ENCODE data around the gene OGFRL1.

Gene OGFRL1

DNA sequence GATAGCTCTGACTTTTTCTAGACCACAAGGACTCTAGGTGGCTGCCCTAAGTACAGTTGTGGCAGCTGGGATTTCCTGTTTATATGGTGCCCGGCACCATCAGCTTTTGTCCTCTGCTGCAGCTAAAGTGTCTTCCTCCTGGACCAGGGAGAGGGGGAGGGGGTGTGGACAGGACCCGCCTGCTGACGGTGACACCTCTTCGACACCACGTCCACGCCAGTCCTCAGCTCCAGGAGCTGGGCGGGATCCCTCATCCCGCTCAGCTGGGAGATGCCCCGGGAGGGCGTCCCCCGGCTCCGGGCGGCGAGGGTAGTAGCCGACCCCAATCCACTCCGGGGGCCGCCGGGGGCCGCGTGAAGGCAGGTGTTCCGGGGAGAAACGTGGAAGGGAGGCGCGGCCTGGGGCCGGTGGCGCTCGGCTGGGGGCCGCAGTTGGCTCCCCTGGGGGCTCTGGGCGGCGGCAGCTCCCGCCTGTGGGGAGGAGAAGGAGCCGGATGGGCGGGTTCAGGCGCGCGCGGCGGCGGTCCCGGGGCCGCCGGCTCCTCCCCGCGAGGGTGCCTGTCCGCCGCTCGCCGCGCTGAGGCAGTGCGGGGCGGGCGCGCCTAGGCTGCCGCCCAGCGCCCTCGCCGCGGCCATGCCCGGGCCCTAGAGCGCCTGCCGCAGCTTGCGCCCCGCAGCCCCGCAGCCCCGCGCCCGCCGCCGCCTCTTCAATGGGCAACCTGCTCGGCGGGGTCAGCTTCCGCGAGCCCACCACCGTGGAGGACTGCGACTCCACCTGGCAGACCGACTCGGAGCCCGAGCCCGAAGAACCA is at the start of gene OGFRL1:
TSS of gene OGFRL1 (plus strand) at position 584 of the 811 bp plus-strand sequence. CDS start at position 710, 126 bp downstream.
- no peaks in the 10 kb centered on the region for H3K9me3 ChIP-seq (ENCODE audit: control insufficient read depth, low read length)
- H3K27me3 ChIP-seq (ENCODE audit: control insufficient read depth, insufficient read depth, low read length): no peaks in the 10 kb centered on the region
- no peaks in the 10 kb centered on the region for H3K4me1 ChIP-seq (ENCODE audit: control insufficient read depth, insufficient read depth, low read length)
- peak within 1 kb of the TSS; percentile 72 for H3K9ac ChIP-seq (ENCODE audit: low read length)
- no peaks in the 10 kb centered on the region for H3K36me3 ChIP-seq (ENCODE audit: control insufficient read depth, insufficient read depth, low read length)
- peak within 1 kb of the TSS; percentile 21 for H3K4me3 ChIP-seq (ENCODE audit: low read length)

DNA sequence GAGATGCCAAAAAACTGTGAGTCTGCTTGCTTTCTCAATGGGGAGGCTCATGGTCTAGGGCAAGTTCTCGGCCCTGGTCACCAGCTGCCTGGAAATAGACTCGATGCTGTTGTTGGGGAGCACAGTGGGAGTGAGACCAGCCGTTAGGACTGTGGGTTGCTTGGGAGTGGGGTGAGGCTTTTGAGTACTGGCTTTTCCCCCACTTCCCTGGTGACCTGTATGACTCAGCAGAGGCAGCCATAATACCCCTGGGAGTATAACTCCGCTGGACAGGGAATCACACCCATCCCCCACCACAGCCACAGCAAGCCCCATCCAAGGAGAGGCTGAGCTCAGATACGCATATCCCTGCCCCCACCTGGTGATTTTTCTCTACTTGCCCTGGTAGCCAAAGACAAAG is 48.9 kb upstream of the OGFRL1 start:
- no peaks in the 10 kb centered on the region for H3K4me1 ChIP-seq (ENCODE audit: control insufficient read depth, insufficient read depth, low read length)
- H3K36me3 ChIP-seq (ENCODE audit: control insufficient read depth, insufficient read depth, low read length): no peaks in the 10 kb centered on the region
- no peaks in the 10 kb centered on the region for H3K9me3 ChIP-seq (ENCODE audit: control insufficient read depth, low read length)
- no peak overlapping the region for H3K9ac ChIP-seq (ENCODE audit: low read length)
- no peaks in the 10 kb centered on the region for H3K27me3 ChIP-seq (ENCODE audit: control insufficient read depth, insufficient read depth, low read length)
- H3K4me3 ChIP-seq (ENCODE audit: low read length): no peak overlapping the region

DNA sequence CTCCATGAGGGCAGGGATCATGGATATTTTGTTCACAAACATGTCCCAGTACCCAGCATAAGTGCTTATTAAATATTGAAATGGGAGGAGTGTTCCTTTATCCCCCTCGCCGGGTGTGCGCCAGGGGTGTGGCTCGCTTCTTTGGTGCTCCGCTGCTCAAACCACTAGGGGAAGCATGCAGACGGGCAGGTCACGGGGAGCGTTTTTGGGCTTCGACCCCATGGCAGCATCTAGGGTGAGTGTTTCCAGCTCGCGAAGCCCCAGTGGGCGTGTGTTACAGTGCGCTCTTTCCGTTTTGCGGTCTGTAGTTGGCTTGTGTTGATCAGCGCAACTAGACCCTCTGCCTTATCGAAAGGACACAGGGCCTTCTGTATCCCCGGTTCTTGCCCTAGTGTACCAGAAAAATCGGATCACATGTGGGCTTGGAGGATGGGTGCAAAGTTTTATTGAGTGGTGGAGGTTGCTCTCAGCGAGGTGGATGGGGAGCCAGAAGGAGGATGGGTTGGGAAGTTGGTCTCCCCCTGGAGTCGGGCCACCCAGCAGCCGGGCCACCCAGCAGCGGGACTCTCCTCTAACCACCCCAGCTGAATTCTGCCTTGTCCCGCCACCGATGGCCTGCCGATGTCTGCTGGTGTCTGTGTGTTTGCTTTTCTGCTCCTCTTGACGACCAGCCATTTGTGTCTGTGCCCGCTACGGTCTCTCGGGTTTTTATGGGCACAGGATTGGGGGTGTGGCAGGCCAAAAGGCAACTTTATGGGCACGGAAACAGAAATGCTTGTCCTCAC is 43.2 kb upstream of the OGFRL1 start:
- H3K36me3 ChIP-seq (ENCODE audit: control insufficient read depth, insufficient read depth, low read length): no peaks in the 10 kb centered on the region
- H3K4me3 ChIP-seq (ENCODE audit: low read length): no peak overlapping the region
- no peaks in the 10 kb centered on the region for H3K4me1 ChIP-seq (ENCODE audit: control insufficient read depth, insufficient read depth, low read length)
- no peaks in the 10 kb centered on the region for H3K9me3 ChIP-seq (ENCODE audit: control insufficient read depth, low read length)
- no peak overlapping the region for H3K9ac ChIP-seq (ENCODE audit: low read length)
- no peaks in the 10 kb centered on the region for H3K27me3 ChIP-seq (ENCODE audit: control insufficient read depth, insufficient read depth, low read length)

DNA sequence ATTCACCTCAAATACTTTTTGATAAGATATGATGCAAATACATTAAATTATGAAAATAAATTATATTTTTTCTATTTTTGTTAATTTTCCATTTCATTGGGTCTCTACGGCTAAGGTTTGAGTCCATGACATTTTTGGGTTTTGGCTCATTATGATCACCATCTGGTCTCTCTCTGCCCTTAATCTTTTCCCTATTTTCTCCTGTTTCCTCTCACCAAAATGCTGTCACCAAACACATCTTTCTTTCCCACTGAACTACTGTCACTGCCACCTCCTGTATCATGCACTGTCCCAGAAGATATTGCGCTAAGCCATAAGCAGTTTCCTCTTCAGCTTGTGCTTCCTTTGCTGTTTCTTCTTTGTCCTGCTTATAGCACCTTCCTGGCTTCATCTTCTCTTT is 42.0 kb upstream of the OGFRL1 start:
- H3K27me3 ChIP-seq (ENCODE audit: control insufficient read depth, insufficient read depth, low read length): no peaks in the 10 kb centered on the region
- no peak overlapping the region for H3K9ac ChIP-seq (ENCODE audit: low read length)
- no peak overlapping the region for H3K4me3 ChIP-seq (ENCODE audit: low read length)
- H3K4me1 ChIP-seq (ENCODE audit: control insufficient read depth, insufficient read depth, low read length): no peaks in the 10 kb centered on the region
- no peaks in the 10 kb centered on the region for H3K36me3 ChIP-seq (ENCODE audit: control insufficient read depth, insufficient read depth, low read length)
- H3K9me3 ChIP-seq (ENCODE audit: control insufficient read depth, low read length): no peaks in the 10 kb centered on the region

DNA sequence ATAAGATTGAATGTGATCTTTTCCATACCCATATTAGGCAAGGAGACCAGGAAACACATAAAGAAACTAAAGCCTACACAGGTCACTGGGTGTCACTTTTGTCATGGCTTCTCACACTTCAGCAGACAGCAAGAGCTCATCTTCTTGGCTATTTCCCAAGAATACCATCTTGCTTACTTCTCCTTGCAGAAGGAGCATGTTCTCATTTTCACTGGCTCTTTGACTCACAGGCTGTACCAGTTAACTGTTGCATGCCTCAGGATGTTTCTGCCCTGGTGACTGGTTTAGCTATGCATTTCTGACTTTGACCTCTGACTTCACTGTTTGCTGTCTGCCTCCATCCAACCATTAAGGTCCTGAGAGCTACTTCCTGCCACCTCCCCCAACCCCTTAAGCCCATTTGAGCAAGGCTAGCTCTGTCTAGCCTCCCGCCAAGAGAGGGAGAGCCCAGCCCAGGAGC is 40.3 kb upstream of the OGFRL1 start:
- Histone ChIP-seq H3K9ac (ENCODE audit: low read length) (no peak overlapping the region), H3K9me3 (ENCODE audit: control insufficient read depth, low read length) (no peaks in the 10 kb centered on the region), H3K27me3 (ENCODE audit: control insufficient read depth, insufficient read depth, low read length) (no peaks in the 10 kb centered on the region), H3K4me1 (ENCODE audit: control insufficient read depth, insufficient read depth, low read length) (no peaks in the 10 kb centered on the region), H3K36me3 (ENCODE audit: control insufficient read depth, insufficient read depth, low read length) (no peaks in the 10 kb centered on the region), H3K4me3 (ENCODE audit: low read length) (no peak overlapping the region)

DNA sequence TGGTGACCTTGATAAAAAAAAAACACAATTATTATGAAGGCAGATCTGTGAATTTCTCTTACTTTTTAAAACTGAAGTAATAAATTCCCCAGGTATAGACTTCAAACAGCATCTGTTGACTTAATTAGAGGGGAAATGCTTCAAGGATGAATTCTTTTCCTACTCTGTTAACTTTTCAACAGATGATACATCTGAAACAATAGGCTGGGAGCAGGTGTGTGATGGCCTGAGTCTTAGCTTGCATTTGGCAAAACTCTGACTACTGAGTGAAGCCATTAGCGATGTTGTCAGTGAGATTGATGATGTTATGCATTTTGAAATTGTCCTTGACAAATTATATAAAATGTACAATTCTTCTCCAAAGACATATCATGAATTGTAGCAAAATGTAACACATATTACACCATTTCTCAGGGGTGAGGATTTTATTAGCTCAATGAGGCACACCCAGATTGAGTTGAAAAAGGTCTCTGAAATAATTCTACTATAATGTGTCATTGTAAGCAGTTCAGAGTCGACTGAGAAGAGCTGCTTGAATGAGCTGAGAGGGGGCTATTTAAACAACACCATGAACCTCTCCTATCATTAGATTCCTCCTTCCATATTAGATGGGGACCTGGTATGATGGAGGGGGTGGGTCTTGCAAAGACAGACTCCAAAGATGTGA is 39.6 kb upstream of the OGFRL1 start:
- no peaks in the 10 kb centered on the region for H3K4me1 ChIP-seq (ENCODE audit: control insufficient read depth, insufficient read depth, low read length)
- H3K4me3 ChIP-seq (ENCODE audit: low read length): no peak overlapping the region
- H3K9me3 ChIP-seq (ENCODE audit: control insufficient read depth, low read length): no peaks in the 10 kb centered on the region
- no peaks in the 10 kb centered on the region for H3K27me3 ChIP-seq (ENCODE audit: control insufficient read depth, insufficient read depth, low read length)
- H3K9ac ChIP-seq (ENCODE audit: low read length): no peak overlapping the region
- H3K36me3 ChIP-seq (ENCODE audit: control insufficient read depth, insufficient read depth, low read length): no peaks in the 10 kb centered on the region

DNA sequence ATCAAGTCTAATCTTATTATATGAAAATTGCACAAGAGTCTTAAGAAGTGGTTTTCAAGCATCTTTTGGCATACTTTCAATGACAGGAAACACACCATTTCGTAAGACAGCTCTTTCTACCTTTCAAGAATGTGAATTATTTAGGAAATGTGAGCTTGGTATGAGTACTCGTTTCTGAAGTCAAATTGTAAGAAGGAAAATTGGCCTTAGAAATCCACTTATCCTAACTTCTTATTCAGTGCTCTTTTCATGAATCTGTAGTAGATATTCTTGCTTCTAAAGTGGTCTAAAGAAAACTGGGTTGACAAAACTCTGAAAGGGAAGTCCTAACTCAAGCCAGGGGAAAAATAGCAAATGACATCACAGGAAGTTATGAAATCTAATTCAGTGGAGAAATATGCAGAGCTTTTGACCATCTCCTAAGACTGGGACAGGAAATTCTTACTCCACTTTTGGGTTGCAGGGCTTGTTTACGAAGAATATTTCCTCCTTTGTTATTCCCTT is 38.5 kb upstream of the OGFRL1 start:
- Histone ChIP-seq H3K9me3 (ENCODE audit: control insufficient read depth, low read length) (no peaks in the 10 kb centered on the region), H3K4me3 (ENCODE audit: low read length) (no peak overlapping the region), H3K27me3 (ENCODE audit: control insufficient read depth, insufficient read depth, low read length) (no peaks in the 10 kb centered on the region), H3K4me1 (ENCODE audit: control insufficient read depth, insufficient read depth, low read length) (no peaks in the 10 kb centered on the region), H3K36me3 (ENCODE audit: control insufficient read depth, insufficient read depth, low read length) (no peaks in the 10 kb centered on the region), H3K9ac (ENCODE audit: low read length) (no peak overlapping the region)

DNA sequence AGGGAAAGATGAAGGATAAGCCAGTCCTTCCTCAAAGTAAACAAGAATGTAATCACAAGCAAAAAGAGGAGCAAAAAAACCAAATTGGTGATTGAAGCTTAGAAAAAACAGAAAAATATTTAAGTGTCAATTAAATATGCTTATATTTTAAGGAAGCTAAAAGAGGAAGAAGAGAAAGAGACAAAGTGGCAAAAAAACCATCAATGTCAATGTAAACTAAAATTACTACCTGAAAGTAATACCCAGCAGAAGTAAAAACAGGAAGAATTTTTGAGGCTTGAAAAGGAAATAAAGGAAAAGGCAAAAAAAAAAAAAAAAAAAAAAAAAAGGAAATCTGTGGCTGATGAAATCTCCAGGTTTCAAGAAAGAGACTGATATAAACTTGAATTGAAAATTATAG is 36.2 kb upstream of the OGFRL1 start:
- no peaks in the 10 kb centered on the region for H3K36me3 ChIP-seq (ENCODE audit: control insufficient read depth, insufficient read depth, low read length)
- H3K4me1 ChIP-seq (ENCODE audit: control insufficient read depth, insufficient read depth, low read length): no peaks in the 10 kb centered on the region
- H3K9me3 ChIP-seq (ENCODE audit: control insufficient read depth, low read length): no peaks in the 10 kb centered on the region
- no peak overlapping the region for H3K4me3 ChIP-seq (ENCODE audit: low read length)
- H3K9ac ChIP-seq (ENCODE audit: low read length): no peak overlapping the region
- no peaks in the 10 kb centered on the region for H3K27me3 ChIP-seq (ENCODE audit: control insufficient read depth, insufficient read depth, low read length)

DNA sequence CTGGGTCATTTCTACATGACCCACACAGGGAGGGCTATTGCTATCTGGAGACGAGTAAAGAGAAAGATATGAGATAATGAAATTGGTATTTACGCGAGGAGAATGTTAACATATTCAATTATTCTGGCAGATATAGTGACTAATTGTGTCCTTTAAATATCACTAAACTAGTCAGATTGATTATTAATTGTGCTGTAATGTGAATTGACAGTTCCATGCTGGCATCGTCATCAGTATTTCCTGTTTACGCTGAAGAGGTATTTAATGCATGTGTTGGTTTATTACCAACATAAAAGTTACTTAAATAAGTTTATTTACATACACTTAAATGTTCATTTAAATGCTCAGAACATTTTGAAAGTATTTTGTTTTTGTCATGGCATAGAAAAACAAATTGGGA is 35.7 kb upstream of the OGFRL1 start:
- H3K4me3 ChIP-seq (ENCODE audit: low read length): no peak overlapping the region
- no peaks in the 10 kb centered on the region for H3K4me1 ChIP-seq (ENCODE audit: control insufficient read depth, insufficient read depth, low read length)
- H3K9ac ChIP-seq (ENCODE audit: low read length): no peak overlapping the region
- H3K27me3 ChIP-seq (ENCODE audit: control insufficient read depth, insufficient read depth, low read length): no peaks in the 10 kb centered on the region
- no peaks in the 10 kb centered on the region for H3K36me3 ChIP-seq (ENCODE audit: control insufficient read depth, insufficient read depth, low read length)
- H3K9me3 ChIP-seq (ENCODE audit: control insufficient read depth, low read length): no peaks in the 10 kb centered on the region

DNA sequence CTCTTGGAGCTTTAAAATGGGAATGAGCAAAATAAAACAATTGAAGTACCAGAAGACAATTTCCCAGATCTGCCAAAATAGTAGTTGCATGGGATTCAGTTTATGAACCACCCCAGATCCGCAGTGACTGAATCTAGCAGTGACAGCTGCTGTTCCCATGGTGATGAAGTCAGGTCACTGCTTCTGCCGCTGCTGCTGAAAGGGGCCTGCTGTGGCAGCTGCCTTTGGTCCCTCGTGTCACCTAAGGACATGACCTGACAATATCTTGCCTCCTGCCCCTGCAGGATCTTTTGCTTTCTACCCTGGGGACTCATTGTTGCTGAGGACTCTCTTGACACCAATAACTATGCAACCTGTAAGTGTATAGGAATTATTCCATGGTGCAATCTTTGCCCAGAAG is 34.3 kb upstream of the OGFRL1 start:
- no peak overlapping the region for H3K4me3 ChIP-seq (ENCODE audit: low read length)
- H3K4me1 ChIP-seq (ENCODE audit: control insufficient read depth, insufficient read depth, low read length): no peaks in the 10 kb centered on the region
- H3K27me3 ChIP-seq (ENCODE audit: control insufficient read depth, insufficient read depth, low read length): no peaks in the 10 kb centered on the region
- H3K9ac ChIP-seq (ENCODE audit: low read length): no peak overlapping the region
- no peaks in the 10 kb centered on the region for H3K9me3 ChIP-seq (ENCODE audit: control insufficient read depth, low read length)
- no peaks in the 10 kb centered on the region for H3K36me3 ChIP-seq (ENCODE audit: control insufficient read depth, insufficient read depth, low read length)

DNA sequence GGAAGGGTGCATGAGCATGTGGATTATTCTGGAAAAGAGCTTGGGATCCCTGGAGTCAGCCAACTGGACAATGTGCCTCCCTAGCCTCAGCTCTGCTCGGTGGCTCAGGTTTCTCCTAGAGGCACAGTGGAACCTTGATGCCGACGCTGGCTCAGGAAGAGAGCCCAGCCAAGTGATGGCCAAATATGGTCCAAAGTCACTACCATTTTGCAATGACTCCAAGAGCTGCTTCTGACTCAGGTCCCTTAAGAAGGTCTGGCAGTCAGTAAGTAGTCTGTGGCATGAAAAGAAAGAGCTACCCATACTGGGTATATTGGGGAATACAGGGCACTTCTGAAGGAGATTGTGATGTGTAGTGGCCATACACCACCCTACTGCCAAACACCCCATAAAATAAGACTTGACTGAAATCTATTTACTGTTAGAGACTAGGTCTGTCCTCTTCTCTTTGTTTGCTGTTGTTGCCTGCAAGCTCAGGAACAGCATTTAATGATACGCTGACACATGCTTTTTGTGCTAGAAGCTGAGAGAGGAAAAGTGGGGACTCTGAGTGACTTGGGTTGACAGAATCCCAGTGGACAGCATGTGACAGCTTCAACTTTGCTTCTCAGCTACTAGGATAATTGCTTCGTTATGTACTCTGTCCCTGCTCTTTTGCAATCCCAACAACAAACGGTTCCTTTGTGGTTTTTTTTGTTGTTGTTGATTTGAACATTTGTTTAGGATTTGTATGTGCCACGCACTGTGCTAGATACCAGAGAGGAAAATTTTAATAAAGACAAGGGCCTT is 30.3 kb upstream of the OGFRL1 start:
- no peak overlapping the region for H3K4me3 ChIP-seq (ENCODE audit: low read length)
- no peaks in the 10 kb centered on the region for H3K4me1 ChIP-seq (ENCODE audit: control insufficient read depth, insufficient read depth, low read length)
- no peaks in the 10 kb centered on the region for H3K9me3 ChIP-seq (ENCODE audit: control insufficient read depth, low read length)
- no peaks in the 10 kb centered on the region for H3K36me3 ChIP-seq (ENCODE audit: control insufficient read depth, insufficient read depth, low read length)
- no peaks in the 10 kb centered on the region for H3K27me3 ChIP-seq (ENCODE audit: control insufficient read depth, insufficient read depth, low read length)
- H3K9ac ChIP-seq (ENCODE audit: low read length): no peak overlapping the region

Measured in mucosa of stomach (tissue), 1 donor.